Neutrophil (primary cell): ENCODE results near the gene MMAB.

Experiments
- H3K27ac ChIP-seq: fragments of 200-600 bp; sonication (generic); 2 replicates; pipeline ENCODE4 v1.5.1; 2016; ENCODE audit warnings: mild to moderate bottlenecking, moderate library complexity
- H3K27me3 ChIP-seq: fragments of 200-600 bp; sonication (generic); 2 replicates; pipeline ENCODE4 v1.6.0; 2016; ENCODE audit warnings: mild to moderate bottlenecking
- H3K36me3 ChIP-seq: fragments of 200-600 bp; sonication (generic); 2 replicates; pipeline ENCODE4 v1.5.1; 2017
- H3K4me1 ChIP-seq, 2 experiments: fragments of 200-600 bp in 1 of 2; sonication (generic) in 1 of 2; 1 replicate in 1 of 2; 2 replicates in 1 of 2; pipeline versions ENCODE4 v1.5.1 to v1.6.1; 2013 to 2016; ENCODE audit warnings: low read depth in 1 of 2, low read length in 1 of 2, mild to moderate bottlenecking in 1 of 2, moderate library complexity in 1 of 2; ENCODE audit not compliant: control insufficient read depth in 1 of 2, insufficient read depth in 1 of 2
- H3K4me3 ChIP-seq, 2 experiments: fragments of 200-600 bp in 1 of 2; sonication (generic) in 1 of 2; 1 replicate in 1 of 2; 2 replicates in 1 of 2; pipeline ENCODE4 v1.5.1; 2013 to 2016; ENCODE audit warnings: low read depth in 1 of 2, low read length in 1 of 2, mild to moderate bottlenecking in 1 of 2, moderate library complexity in 1 of 2
- H3K9me3 ChIP-seq: fragments of 200-600 bp; sonication (generic); 2 replicates; pipeline ENCODE4 v1.5.1; 2016
- CTCF ChIP-seq: fragments of 200-600 bp; sonication (generic); IDR thresholded peaks from 2 replicates; pipeline ENCODE4 v1.5.1; 2016; ENCODE audit warnings: antibody characterized with exemption

Gene MMAB

GRCh38 chr12:109519787-109520186 lies 53.5 kb downstream of the MMAB start:
- TF ChIP-seq CTCF, result no peak
- H3K4me1 ChIP-seq, result no peaks in the 10 kb centered on the region
- no peak overlapping the region for H3K4me3 ChIP-seq
- no peak overlapping the region for H3K27ac ChIP-seq
- H3K9me3 ChIP-seq, result no peaks in the 10 kb centered on the region
- H3K27me3 ChIP-seq, result no peaks in the 10 kb centered on the region
- H3K36me3 ChIP-seq, result peaks cover 92% of the 10 kb centered on the region

- Histone ChIP-seq H3K27me3 (no peaks in the 10 kb centered on the region), H3K9me3 (no peaks in the 10 kb centered on the region), H3K27ac (no peak overlapping the region), H3K4me3 (no peak overlapping the region), H3K4me1 (no peaks in the 10 kb centered on the region), H3K36me3 (peaks cover 92% of the 10 kb centered on the region)
- peak; percentile 52 for TF ChIP-seq CTCF
These were observed 54.3 kb downstream of the MMAB start for GRCh38 chr12:109518820-109519665.

- Histone ChIP-seq H3K27ac (no peak overlapping the region), H3K4me3 (no peak overlapping the region), H3K4me1 (no peaks in the 10 kb centered on the region), H3K9me3 (no peaks in the 10 kb centered on the region), H3K36me3 (peaks cover 92% of the 10 kb centered on the region), H3K27me3 (no peaks in the 10 kb centered on the region)
- no peak for TF ChIP-seq CTCF
These were observed 55.7 kb downstream of the MMAB start for GRCh38 chr12:109517619-109518018.

- TF ChIP-seq CTCF, result no peak
- H3K4me3 ChIP-seq, result no peak overlapping the region
- H3K36me3 ChIP-seq, result peaks cover 92% of the 10 kb centered on the region
These were observed 59.3 kb downstream of the MMAB start for GRCh38 chr12:109513977-109514376.

GRCh38 chr12:109513051-109513450 lies 60.3 kb downstream of the MMAB start:
- Histone ChIP-seq H3K4me1 (no peaks in the 10 kb centered on the region), H3K27ac (no peak overlapping the region), H3K4me3 (no peak overlapping the region), H3K9me3 (no peaks in the 10 kb centered on the region), H3K27me3 (no peaks in the 10 kb centered on the region), H3K36me3 (peaks cover 95% of the 10 kb centered on the region)
- no peak for TF ChIP-seq CTCF

More at GRCh38 chr12:109513977-109514376, 59.3 kb downstream of the MMAB start:
- no peaks in the 10 kb centered on the region for H3K27me3 ChIP-seq
- H3K27ac ChIP-seq, result no peak overlapping the region
- H3K4me1 ChIP-seq, result no peaks in the 10 kb centered on the region
- H3K9me3 ChIP-seq, result no peaks in the 10 kb centered on the region
